NCI-H446 (cell line): ENCODE results near the gene AAMP.
"Not testable (repeated sequence)": the region's sequence is repeated elsewhere in the genome, so short reads cannot be mapped to it uniquely, and the experiment has no call there.

Experiments used
- DNase-seq, 2 experiments: peaks; one replicate each; lab custom pipeline; 2025; lab: John Stamatoyannopoulos, UW

The AAMP gene

GRCh38 chr2:218274586-218274985 is 4.6 kb upstream of the AAMP start:
- no peak for DNase-seq

- DNase-seq: no peak
Measured at GRCh38 chr2:218273908-218274249, 3.9 kb upstream of the AAMP start.

- DNase-seq: not testable (repeated sequence)
Measured at GRCh38 chr2:218273214-218273907, 3.4 kb upstream of the AAMP start.

- DNase-seq: peak; percentile 68 to 82
Measured at GRCh38 chr2:218272531-218273212, 2.7 kb upstream of the AAMP start.

- no peak for DNase-seq
Measured at GRCh38 chr2:218271865-218272530, 2.1 kb upstream of the AAMP start.

GRCh38 chr2:218271487-218271797 is 1.5 kb upstream of the AAMP start:
- DNase-seq: no peak

- DNase-seq: no peak
Measured at GRCh38 chr2:218270721-218271486, 967 bp upstream of the AAMP start.

- no peak for DNase-seq
Measured at GRCh38 chr2:218267259-218267658, 2.7 kb downstream of the AAMP start.

- DNase-seq: no peak
Measured at GRCh38 chr2:218266316-218266979, 3.5 kb downstream of the AAMP start.

- no peak for DNase-seq
Measured at GRCh38 chr2:218265626-218266025, 4.3 kb downstream of the AAMP start.

GRCh38 chr2:218264773-218265561 is 5.0 kb downstream of the AAMP start:
- no peak for DNase-seq

GRCh38 chr2:218263817-218264641 is 5.9 kb downstream of the AAMP start:
- DNase-seq: no peak

- DNase-seq: no peak
Measured at GRCh38 chr2:218262631-218263586, 7.0 kb downstream of the AAMP start.

- no peak for DNase-seq
Measured at GRCh38 chr2:218262237-218262600, 7.7 kb downstream of the AAMP start.

GRCh38 chr2:218261423-218262236 is 8.3 kb downstream of the AAMP start:
- no peak for DNase-seq

GRCh38 chr2:218260742-218261422 is 9.1 kb downstream of the AAMP start, which contains the start of gene GPBAR1:
Gene GPBAR1 (plus strand): TSS chr2:218261015. CDS start chr2:218262725, 1,710 bp downstream.
- DNase-seq: no peak

GRCh38 chr2:218260166-218260565 is 9.8 kb downstream of the AAMP start:
- DNase-seq: no peak
